NCI-H2227 treated with DMSO at 0.1 percent for 48 hours (cell line): Measurements from ENCODE around the gene PJVK.

Experiments
- DNase-seq: peaks from one replicate; lab custom pipeline; 2025; lab: John Stamatoyannopoulos, UW

Gene PJVK

GRCh38 chr2:178480227-178481181 lies 29.3 kb downstream of the PJVK start, which contains the start of gene PLEKHA3:
Gene PLEKHA3, plus strand, starts transcription at chr2:178480457. Its CDS starts 413 bp downstream, at chr2:178480870.
- peak; percentile 93 for DNase-seq

GRCh38 chr2:178482437-178482836 lies 31.3 kb downstream of the PJVK start:
- peak; percentile 37 for DNase-seq

- peak; percentile 36 for DNase-seq
Observed at GRCh38 chr2:178484245-178485041, 33.3 kb downstream of the PJVK start.

- no peak for DNase-seq
Observed at GRCh38 chr2:178485356-178485755, 34.2 kb downstream of the PJVK start.

- DNase-seq = no peak
Observed at GRCh38 chr2:178491612-178492011, 40.4 kb downstream of the PJVK start.

- no peak for DNase-seq
Observed at GRCh38 chr2:178496049-178496448, 44.9 kb downstream of the PJVK start.

- no peak for DNase-seq
Observed at GRCh38 chr2:178498137-178498536, 47.0 kb downstream of the PJVK start.

- no peak for DNase-seq
Observed at GRCh38 chr2:178499640-178500039, 48.5 kb downstream of the PJVK start.

GRCh38 chr2:178502751-178503150 lies 51.6 kb downstream of the PJVK start:
- no peak for DNase-seq

GRCh38 chr2:178506101-178506500 lies 54.9 kb downstream of the PJVK start:
- no peak for DNase-seq

GRCh38 chr2:178506524-178506923 lies 55.3 kb downstream of the PJVK start:
- DNase-seq = no peak

GRCh38 chr2:178506949-178507348 lies 55.8 kb downstream of the PJVK start:
- no peak for DNase-seq

- DNase-seq = no peak
Observed at GRCh38 chr2:178508646-178509045, 57.5 kb downstream of the PJVK start.

- DNase-seq = no peak
Observed at GRCh38 chr2:178510384-178510783, 59.2 kb downstream of the PJVK start.
